Fibroblast of villous mesenchyme (primary cell): Measurements from ENCODE around the gene GALNT10. TPM values are rescaled to one million over a fixed set of nuclear protein-coding genes. Genes with fewer than 3 reads are reported as not detected.
A peak's percentile ranks its signal among the peaks of the same experiment; 100 is the strongest.

Experiments
- DNase-seq: peaks from one replicate; pipeline ENCODE4 v3.0.0-alpha.2; 2010; ENCODE audit warnings: low read depth
- H3K4me3 ChIP-seq: 2 replicates; pipeline ENCODE4 v1.5.1; 2011; ENCODE audit warnings: low read depth, mild to moderate bottlenecking, low read length
- total RNA-seq: library from RNA; depleted of rRNA; stranded (reverse); fragments of >200 nt; gene quantifications from 2 replicates; pipeline ENCODE4 v1.2.3, GENCODE V29; 2012
- TF ChIP-seq, protein P1 (sequence below): IDR thresholded peaks from 2 replicates; pipeline ENCODE4 v1.5.1; 2012; ENCODE audit warnings: low read depth, mild to moderate bottlenecking, low read length; ENCODE audit not compliant: insufficient read depth

The GALNT10 gene
- total RNA-seq, 1 donor, result 40.6 TPM

DNA sequence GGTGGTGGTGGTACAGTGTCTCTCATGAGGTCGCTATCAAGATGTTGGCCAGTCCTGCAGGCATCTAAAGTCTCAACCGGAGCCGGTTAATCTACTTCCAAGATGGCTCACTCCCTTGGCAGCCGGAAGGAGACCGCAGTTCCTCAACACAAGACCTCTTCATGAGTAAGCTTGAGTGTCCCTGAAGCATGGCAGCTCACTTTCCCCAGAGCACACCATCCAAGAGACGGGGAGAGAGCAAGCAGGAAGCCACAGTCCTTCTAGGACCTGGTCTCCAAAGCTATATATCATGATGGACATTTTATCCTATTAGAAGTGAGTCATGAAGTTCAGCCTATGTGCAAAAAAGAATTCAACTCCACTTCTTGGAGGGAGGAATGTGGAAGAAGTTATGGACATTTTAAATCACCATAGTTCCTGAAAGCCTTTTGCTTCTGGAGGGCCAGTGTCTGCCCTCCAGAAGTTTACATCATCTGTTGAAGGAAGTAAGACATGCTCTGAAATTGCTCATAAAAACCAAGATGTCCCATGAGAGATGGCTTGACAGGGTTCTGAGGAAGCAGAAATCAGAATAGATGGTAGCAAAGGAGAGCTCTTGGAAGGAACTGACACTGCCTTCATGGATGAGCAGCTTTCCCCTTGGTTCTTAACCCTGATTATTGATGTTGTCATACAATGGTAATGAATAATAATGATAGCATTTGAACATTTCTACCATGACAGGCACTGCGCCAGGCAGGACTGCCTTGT is 21.3 kb downstream of the GALNT10 start:
- peak; percentile 39 for DNase-seq
- TF ChIP-seq, protein P1, sequence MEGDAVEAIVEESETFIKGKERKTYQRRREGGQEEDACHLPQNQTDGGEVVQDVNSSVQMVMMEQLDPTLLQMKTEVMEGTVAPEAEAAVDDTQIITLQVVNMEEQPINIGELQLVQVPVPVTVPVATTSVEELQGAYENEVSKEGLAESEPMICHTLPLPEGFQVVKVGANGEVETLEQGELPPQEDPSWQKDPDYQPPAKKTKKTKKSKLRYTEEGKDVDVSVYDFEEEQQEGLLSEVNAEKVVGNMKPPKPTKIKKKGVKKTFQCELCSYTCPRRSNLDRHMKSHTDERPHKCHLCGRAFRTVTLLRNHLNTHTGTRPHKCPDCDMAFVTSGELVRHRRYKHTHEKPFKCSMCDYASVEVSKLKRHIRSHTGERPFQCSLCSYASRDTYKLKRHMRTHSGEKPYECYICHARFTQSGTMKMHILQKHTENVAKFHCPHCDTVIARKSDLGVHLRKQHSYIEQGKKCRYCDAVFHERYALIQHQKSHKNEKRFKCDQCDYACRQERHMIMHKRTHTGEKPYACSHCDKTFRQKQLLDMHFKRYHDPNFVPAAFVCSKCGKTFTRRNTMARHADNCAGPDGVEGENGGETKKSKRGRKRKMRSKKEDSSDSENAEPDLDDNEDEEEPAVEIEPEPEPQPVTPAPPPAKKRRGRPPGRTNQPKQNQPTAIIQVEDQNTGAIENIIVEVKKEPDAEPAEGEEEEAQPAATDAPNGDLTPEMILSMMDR, result no peak
- H3K4me3 ChIP-seq, result no peak overlapping the region

DNA sequence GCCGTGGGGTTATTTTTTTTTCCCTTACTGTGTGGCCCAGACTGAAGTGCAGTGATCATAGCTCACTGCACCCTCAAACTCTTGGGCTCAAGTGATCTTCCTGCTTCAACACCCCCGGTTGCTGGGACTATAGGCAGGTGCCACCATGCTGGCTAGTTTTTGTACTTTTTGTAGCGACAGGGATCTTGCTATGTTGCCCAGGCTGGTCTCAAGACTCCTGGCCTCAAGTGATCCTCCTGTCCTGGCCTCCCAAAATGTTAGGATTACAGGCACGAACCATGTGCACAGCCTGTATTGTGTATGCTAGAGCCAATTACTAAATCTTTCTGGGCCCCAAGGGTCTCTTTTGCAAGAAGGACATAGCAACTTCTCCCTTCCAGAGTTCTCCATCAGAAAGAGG is 23.1 kb downstream of the GALNT10 start:
- TF ChIP-seq, protein P1, result no peak
- H3K4me3 ChIP-seq, result no peak overlapping the region
- no peak for DNase-seq

DNA sequence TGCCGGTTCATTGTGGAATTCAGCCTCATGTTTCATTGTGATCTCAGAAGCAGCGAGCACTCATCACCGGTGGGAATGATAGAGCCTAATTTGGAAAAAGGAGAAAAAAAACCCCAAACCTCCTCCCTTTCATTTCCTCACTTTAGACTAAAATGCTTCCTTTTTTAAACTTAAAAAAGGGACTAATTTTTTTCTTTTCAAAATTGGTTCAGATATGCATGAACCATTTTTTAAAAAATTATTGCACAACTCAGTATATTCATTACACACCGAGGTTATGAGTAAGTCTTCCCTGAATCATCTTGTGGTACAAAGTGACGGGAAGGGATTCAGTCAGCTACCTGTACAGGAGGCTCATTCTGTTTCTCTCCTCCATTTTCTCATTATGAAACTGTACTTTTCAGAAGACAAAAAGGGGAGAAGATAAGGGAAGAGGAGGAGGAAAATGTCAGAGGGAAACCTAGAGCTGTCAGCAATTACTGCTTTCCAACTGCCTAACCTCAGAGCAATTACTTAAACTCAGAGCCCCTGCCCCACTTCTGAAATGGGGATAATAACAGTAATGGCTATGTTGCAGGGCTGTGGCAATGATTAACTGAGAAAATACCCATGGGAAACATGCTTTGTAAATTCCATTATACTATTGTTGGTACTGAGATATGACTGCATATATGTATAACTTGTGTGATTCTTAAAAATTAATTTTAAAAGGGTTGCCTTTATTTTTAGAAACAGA is 24.0 kb downstream of the GALNT10 start:
- H3K4me3 ChIP-seq, result no peak overlapping the region
- TF ChIP-seq, protein P1, result no peak
- peak; percentile 55 for DNase-seq

DNA sequence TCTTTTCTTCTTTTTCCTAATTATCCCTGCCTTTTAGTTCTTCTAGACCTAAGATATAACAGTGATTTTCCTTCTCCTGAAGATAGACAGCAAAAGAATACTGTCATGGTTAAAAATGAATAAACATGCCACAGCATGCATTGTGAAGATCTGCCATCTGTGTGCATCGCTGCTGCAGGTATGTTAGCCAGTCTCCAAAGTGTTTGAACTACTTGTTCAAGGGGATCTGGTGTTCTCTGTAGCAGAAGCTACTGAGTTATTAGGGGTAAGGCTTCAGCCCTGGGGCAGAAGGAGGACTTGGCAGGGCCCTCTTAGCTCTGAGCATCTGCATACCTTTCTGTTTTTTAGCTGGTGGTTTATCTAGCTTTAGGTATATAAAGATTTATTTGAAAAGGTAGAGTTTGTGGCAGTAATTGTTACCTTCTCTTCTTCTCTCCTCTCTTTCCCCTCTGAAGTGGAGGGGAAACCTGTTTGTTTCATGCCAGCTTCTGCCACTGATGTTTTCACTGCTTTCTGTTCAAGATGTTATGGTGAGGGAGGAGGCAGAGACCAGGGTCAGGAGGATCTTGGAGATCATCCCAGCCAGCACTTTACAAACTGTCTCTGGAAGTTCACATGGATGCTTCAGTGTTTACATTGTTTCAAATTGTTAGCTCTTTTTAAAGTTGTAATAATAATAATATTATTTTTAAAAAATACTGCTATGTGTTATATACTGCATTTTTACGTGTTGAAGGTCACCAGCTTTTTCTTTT is 25.2 kb downstream of the GALNT10 start:
- H3K4me3 ChIP-seq, result no peak overlapping the region
- TF ChIP-seq, protein P1, result no peak
- DNase-seq, result peak; percentile 48

DNA sequence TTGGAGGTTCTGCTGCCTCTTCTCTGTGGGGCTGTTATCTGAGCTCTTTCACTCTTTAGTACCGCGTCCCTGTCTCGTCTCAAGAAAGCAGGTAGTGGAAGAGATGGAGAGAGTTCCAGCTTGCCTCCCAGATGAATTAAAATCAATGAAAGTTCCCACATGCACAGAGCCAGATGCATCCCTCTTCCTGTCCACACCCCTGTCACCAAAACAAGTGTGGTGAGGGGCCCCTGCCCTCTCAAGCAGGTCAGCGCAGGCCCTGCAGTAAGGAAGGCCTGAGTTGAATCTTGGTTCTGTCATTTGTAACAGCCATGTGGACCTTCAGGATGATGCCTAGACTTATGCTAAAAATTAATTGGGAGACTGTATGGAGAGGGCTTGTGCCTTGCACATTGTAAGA is 26.9 kb downstream of the GALNT10 start:
- TF ChIP-seq, protein P1, result no peak
- no peak overlapping the region for H3K4me3 ChIP-seq
- no peak for DNase-seq

DNA sequence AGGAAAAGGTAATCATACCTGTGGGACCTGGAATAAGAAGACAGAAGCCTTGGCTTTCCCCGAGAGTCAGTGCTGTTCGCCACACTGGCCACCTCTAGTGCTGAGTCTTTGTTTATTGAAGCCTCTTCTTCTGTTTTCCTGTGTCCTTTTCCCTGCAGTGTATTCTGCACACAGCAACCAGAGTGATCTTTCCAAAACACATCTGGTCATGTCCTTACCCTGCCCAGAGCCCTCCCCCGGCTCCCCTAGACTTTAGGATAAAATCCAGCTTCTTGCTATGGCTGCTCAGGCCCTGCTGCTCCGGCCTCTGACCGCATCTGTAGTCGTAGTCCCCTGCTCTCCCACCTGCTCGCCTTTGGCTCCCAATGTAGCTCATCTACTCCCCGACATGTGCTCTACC is 28.3 kb downstream of the GALNT10 start:
- TF ChIP-seq, protein P1, result no peak
- no peak for DNase-seq
- no peak overlapping the region for H3K4me3 ChIP-seq
